Omental fat pad (tissue), 4 donors: ENCODE data around the gene CAMK2N2. TPM values are rescaled to one million over a fixed set of nuclear protein-coding genes. Genes with fewer than 3 reads are reported as not detected.

Experiments
- ATAC-seq: fragments of 150-250 bp; one replicate; pipeline ENCODE4 v1.9.1; 2016; ENCODE audit warnings: mild to moderate bottlenecking, moderate library complexity; ENCODE audit not compliant: low FRiP score
- DNase-seq: peaks from one replicate; pipeline ENCODE4 v3.0.0-alpha.2; 2019; ENCODE audit warnings: low spot score
- CTCF ChIP-seq, 3 donors: fragments of 450-650 bp; IDR thresholded peaks; one replicate each; pipeline ENCODE4 v1.5.1; 2016 to 2017; ENCODE audit warnings: antibody characterized with exemption in 3 of 3, mild to moderate bottlenecking in 3 of 3, moderate library complexity in 2 of 3
- total RNA-seq, 4 donors: library from RNA; depleted of rRNA; stranded (reverse); fragments of >200 nt; gene quantifications; one replicate each; pipeline ENCODE4 v1.1.0, GENCODE V29; 2016

The CAMK2N2 gene
- total RNA-seq, result under 1 TPM in 1 of 4 donors, not detected in 3; 0.28 TPM

GRCh38 chr3:184261270-184261853, at the start of gene CAMK2N2:
Gene CAMK2N2, minus strand, starts transcription at chr3:184261553. Its CDS starts 268 bp downstream, at chr3:184261285.
- ATAC-seq, result peak; percentile 77
- TF ChIP-seq CTCF (IDR thresholded peaks at IDR 0.05), result no peak
- no peak for DNase-seq

GRCh38 chr3:184308744-184309143, 47.4 kb upstream of the CAMK2N2 start:
- ATAC-seq (no peak), DNase-seq (no peak)
- no peak for TF ChIP-seq CTCF (IDR thresholded peaks at IDR 0.05)

- no peak for DNase-seq
- ATAC-seq, result no peak
- no peak for TF ChIP-seq CTCF (IDR thresholded peaks at IDR 0.05)
These were observed 46.6 kb upstream of the CAMK2N2 start for GRCh38 chr3:184307915-184308314.

GRCh38 chr3:184306341-184306972, 45.1 kb upstream of the CAMK2N2 start:
- DNase-seq, result no peak
- no peak for TF ChIP-seq CTCF (IDR thresholded peaks at IDR 0.05)
- ATAC-seq, result no peak

- no peak for ATAC-seq
- no peak for TF ChIP-seq CTCF (IDR thresholded peaks at IDR 0.05)
These were observed 44.2 kb upstream of the CAMK2N2 start for GRCh38 chr3:184305577-184305976.

GRCh38 chr3:184300378-184300720, 39.0 kb upstream of the CAMK2N2 start:
- TF ChIP-seq CTCF (IDR thresholded peaks at IDR 0.05), result no peak
- DNase-seq (no peak), ATAC-seq (no peak)

More at GRCh38 chr3:184305577-184305976, 44.2 kb upstream of the CAMK2N2 start:
- DNase-seq, result no peak
